IMR-90 (cell line): Measurements from ENCODE around the gene ZMIZ1.

Experiments
- CEBPB ChIP-seq: IDR thresholded peaks from 2 replicates; pipeline ENCODE4 v1.6.1; 2012; ENCODE audit warnings: low read depth, low read length, improper control_type of control experiment
- CTCF ChIP-seq: conservative IDR thresholded peaks from 2 replicates; pipeline ENCODE4 v1.5.1; 2012; ENCODE audit warnings: mild to moderate bottlenecking, low read depth, low read length, improper control_type of control experiment
- POLR2A ChIP-seq: IDR thresholded peaks from 2 replicates; pipeline ENCODE4 v1.6.1; 2012; ENCODE audit warnings: mild to moderate bottlenecking, low read depth, low read length
- RFX5 ChIP-seq: IDR thresholded peaks from 2 replicates; pipeline ENCODE4 v1.8.0; 2012; ENCODE audit warnings: low read depth, mild to moderate bottlenecking, low read length, moderate library complexity
- TF ChIP-seq, protein P1 (sequence below): fragments of 150-350 bp; IDR thresholded peaks from 2 replicates; pipeline ENCODE4 v1.6.1; 2016; ENCODE audit warnings: low read depth, mild to moderate bottlenecking, low read length, moderate library complexity, borderline replicate concordance

- TF ChIP-seq CTCF (no peak), POLR2A (no peak), RFX5 (no peak), CEBPB (no peak)
- TF ChIP-seq, protein P1, sequence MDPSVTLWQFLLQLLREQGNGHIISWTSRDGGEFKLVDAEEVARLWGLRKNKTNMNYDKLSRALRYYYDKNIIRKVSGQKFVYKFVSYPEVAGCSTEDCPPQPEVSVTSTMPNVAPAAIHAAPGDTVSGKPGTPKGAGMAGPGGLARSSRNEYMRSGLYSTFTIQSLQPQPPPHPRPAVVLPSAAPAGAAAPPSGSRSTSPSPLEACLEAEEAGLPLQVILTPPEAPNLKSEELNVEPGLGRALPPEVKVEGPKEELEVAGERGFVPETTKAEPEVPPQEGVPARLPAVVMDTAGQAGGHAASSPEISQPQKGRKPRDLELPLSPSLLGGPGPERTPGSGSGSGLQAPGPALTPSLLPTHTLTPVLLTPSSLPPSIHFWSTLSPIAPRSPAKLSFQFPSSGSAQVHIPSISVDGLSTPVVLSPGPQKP, result no peak
Measured at GRCh38 chr10:79116368-79116767, 47.6 kb downstream of the ZMIZ1 start.
